Measurements from ENCODE around the gene CHTF18.

Gene CHTF18

GRCh38 chr16:803754-804080, 15.3 kb downstream of the CHTF18 start:
- H3K27ac ChIP-seq, result no peak overlapping the region
- POLR2A ChIA-PET (ENCODE audit: low non-redundant PET), result no interaction called here
- CTCF ChIA-PET, result interaction anchor here (1.4 to 1.5 kb wide), 2 partner anchors 9 to 18 kb away, joined by 3 read pairs; no protein-coding TSS in a partner anchor
- DNase-seq (ENCODE audit: low spot score), result no peak
- TF ChIP-seq, protein P1, sequence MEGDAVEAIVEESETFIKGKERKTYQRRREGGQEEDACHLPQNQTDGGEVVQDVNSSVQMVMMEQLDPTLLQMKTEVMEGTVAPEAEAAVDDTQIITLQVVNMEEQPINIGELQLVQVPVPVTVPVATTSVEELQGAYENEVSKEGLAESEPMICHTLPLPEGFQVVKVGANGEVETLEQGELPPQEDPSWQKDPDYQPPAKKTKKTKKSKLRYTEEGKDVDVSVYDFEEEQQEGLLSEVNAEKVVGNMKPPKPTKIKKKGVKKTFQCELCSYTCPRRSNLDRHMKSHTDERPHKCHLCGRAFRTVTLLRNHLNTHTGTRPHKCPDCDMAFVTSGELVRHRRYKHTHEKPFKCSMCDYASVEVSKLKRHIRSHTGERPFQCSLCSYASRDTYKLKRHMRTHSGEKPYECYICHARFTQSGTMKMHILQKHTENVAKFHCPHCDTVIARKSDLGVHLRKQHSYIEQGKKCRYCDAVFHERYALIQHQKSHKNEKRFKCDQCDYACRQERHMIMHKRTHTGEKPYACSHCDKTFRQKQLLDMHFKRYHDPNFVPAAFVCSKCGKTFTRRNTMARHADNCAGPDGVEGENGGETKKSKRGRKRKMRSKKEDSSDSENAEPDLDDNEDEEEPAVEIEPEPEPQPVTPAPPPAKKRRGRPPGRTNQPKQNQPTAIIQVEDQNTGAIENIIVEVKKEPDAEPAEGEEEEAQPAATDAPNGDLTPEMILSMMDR (conservative IDR thresholded peaks at IDR 0.05; ENCODE audit: low read depth), result no peak

DNA sequence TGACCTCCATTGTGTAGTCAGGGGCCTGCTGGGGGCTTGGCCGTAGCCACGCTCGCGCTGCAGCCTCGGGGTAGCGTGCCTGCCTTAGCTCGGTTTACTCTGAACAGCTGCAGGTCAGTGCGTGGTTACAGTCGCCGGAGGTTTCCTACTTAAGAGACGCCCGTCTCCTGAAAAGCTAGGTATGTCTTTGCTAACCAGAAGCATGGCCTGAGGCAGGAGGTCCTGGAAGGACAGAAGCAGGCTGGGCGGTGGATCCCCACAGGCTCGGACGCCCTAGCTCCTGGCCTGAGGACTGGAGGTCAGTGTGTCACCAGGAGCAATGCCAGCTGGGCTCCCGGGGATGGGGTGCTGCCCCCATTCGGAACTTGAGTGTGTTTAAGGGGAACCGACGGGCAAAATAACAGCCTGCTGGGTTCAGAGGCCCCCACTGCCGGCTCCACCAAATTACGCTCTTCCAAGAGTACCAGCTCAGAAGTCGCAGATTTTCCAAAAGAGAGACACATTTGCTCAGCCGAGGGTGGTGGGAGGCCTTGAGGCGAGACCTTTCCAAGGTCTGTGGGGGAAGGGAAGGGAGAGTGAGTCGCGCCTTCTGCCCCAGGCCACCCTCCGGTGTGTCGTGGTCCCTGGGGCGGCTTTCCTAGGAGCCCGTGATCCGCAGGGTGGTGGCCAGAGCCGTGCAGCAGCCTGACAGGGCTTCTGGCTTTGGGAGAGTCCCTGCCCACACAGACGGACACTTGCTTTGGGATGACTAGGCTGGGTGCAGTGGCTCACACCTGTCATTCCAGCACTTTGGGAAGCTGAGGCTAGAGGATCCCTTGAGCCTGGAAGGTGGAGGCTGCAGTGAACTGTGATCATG, 16.0 kb downstream of the CHTF18 start:
- ChIA-PET POLR2A (ENCODE audit: low non-redundant PET) (no interaction called here), CTCF (interaction anchor here (0.6 to 1.5 kb wide), 3 partner anchors 9 to 61 kb away, joined by 3 to 5 read pairs (median 3); no protein-coding TSS in a partner anchor)
- no peak for DNase-seq (ENCODE audit: low spot score)
- TF ChIP-seq, protein P1 (conservative IDR thresholded peaks at IDR 0.05; ENCODE audit: low read depth), result no peak
- H3K27ac ChIP-seq, result no peak overlapping the region

DNA sequence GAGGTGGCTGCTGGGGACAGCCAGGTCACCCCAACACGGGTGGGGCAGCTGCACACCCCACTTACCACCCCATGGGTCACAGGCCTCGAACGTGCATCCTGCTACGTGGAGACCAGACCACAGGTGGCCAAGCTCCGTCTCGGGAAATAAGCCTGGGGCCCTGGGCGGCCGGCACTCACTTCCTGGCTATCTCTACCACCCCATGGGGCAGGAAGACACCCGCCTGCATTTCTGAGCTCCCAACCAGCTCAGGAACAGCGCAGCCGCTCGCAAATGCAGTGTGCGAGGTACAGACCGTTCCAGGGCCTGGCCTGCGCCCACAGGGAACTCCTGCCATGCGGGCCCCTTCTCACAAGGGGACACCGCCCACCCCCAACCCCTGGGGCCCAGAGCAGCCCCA, 17.1 kb downstream of the CHTF18 start:
- DNase-seq (ENCODE audit: low spot score), result no peak
- no peak overlapping the region for H3K27ac ChIP-seq
- TF ChIP-seq, protein P1 (conservative IDR thresholded peaks at IDR 0.05; ENCODE audit: low read depth), result no peak
- POLR2A ChIA-PET (ENCODE audit: low non-redundant PET), result no interaction called here
- CTCF ChIA-PET, result no interaction called here

GRCh38 chr16:807347-808084, 19.1 kb downstream of the CHTF18 start:
- POLR2A ChIA-PET (ENCODE audit: low non-redundant PET), result no interaction called here
- CTCF ChIA-PET, result no interaction called here

GRCh38 chr16:808085-808386, 19.6 kb downstream of the CHTF18 start:
- peak overlapping the region; percentile 81 for H3K27ac ChIP-seq
- no peak for DNase-seq (ENCODE audit: low spot score)
- POLR2A ChIA-PET (ENCODE audit: low non-redundant PET), result interaction anchor here (0.6 kb wide), 1 partner anchor 489 kb away, joined by 4 read pairs; no protein-coding TSS in a partner anchor
- TF ChIP-seq, protein P1 (conservative IDR thresholded peaks at IDR 0.05; ENCODE audit: low read depth), result no peak
- CTCF ChIA-PET, result no interaction called here

More at GRCh38 chr16:807347-808084, 19.1 kb downstream of the CHTF18 start:
- peak; percentile 81 for DNase-seq (ENCODE audit: low spot score)
- TF ChIP-seq, protein P1 (conservative IDR thresholded peaks at IDR 0.05; ENCODE audit: low read depth), result no peak
- H3K27ac ChIP-seq, result peak overlapping the region; percentile 81

- POLR2A ChIA-PET (ENCODE audit: low non-redundant PET), result no interaction called here
- TF ChIP-seq, protein P1 (conservative IDR thresholded peaks at IDR 0.05; ENCODE audit: low read depth), result peak; percentile 64
- peak; percentile 68 for DNase-seq (ENCODE audit: low spot score)
- H3K27ac ChIP-seq, result no peak overlapping the region
- CTCF ChIA-PET, result interaction anchor here (0.7 to 2.0 kb wide), 2 partner anchors 9 to 244 kb away, joined by 3 to 10 read pairs; no protein-coding TSS in a partner anchor
Observed at GRCh38 chr16:813204-813915, 24.9 kb downstream of the CHTF18 start.

All from RWPE1 (cell line).